Thyroid gland (tissue), 4 donors: Measurements from ENCODE around the gene HNRNPAB.

Experiments
- POLR2A ChIP-seq, 2 donors: fragments of 450-650 bp; IDR thresholded peaks; one replicate each; pipeline ENCODE4 v1.6.1; 2017; ENCODE audit warnings: antibody characterized with exemption in 2 of 2, mild to moderate bottlenecking in 2 of 2, moderate library complexity in 1 of 2
- TF ChIP-seq, protein P1 (sequence below), 6 experiments: fragments of 200-600 bp in 3 of 6; fragments of 450-650 bp in 3 of 6; sonication (generic) in 3 of 6; IDR thresholded peaks; one replicate each; pipeline ENCODE4 v1.5.1; 2016 to 2019; ENCODE audit warnings: antibody characterized with exemption in 6 of 6, mild to moderate bottlenecking in 2 of 6, inconsistent platforms in 1 of 6, moderate library complexity in 1 of 6

DNA sequence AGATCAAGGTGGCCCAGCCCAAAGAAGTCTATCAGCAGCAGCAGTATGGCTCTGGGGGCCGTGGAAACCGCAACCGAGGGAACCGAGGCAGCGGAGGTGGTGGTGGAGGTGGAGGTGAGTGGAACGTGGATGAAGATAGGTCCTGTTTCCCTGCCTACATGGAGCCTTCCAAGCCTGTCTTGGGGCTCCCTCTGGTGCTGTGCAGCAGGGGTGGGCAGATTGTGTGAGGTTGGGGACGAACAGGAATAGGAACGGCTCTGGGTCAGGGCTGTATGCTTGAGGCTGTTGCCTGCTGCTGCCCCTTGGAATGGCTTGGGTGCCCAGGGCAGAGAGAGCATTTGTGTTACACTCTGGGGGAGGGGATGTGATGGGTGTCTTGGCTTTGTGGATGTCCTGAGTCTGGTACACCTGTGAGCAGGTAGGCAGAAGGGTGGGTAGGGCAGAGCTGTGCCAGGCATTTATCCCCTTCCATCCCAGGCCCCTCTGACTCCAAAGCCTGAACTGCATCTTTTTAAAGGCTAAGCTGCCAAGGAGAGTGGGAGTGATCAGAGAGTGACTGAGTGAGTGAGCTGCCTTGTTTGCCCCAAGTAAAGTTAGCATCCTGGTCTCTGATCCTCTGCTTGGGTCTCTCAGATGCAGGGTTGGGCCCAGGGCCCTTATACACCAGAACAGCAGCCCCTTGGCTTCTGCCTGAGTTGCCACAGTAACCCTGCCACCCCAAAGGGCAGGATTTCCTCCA lies 5.2 kb downstream of the HNRNPAB start:
- TF ChIP-seq, protein P1, sequence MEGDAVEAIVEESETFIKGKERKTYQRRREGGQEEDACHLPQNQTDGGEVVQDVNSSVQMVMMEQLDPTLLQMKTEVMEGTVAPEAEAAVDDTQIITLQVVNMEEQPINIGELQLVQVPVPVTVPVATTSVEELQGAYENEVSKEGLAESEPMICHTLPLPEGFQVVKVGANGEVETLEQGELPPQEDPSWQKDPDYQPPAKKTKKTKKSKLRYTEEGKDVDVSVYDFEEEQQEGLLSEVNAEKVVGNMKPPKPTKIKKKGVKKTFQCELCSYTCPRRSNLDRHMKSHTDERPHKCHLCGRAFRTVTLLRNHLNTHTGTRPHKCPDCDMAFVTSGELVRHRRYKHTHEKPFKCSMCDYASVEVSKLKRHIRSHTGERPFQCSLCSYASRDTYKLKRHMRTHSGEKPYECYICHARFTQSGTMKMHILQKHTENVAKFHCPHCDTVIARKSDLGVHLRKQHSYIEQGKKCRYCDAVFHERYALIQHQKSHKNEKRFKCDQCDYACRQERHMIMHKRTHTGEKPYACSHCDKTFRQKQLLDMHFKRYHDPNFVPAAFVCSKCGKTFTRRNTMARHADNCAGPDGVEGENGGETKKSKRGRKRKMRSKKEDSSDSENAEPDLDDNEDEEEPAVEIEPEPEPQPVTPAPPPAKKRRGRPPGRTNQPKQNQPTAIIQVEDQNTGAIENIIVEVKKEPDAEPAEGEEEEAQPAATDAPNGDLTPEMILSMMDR (IDR thresholded peaks at IDR 0.05): no peak
- no peak for TF ChIP-seq POLR2A (IDR thresholded peaks at IDR 0.05)
